ENCODE measurements around the gene PLS1. TPM values are rescaled to one million over a fixed set of nuclear protein-coding genes. Genes with fewer than 3 reads are reported as not detected.

The PLS1 gene
- polyA plus RNA-seq, 1 of the 3 experiments (the other 2 are of a cell fraction) = 2.9 TPM

DNA sequence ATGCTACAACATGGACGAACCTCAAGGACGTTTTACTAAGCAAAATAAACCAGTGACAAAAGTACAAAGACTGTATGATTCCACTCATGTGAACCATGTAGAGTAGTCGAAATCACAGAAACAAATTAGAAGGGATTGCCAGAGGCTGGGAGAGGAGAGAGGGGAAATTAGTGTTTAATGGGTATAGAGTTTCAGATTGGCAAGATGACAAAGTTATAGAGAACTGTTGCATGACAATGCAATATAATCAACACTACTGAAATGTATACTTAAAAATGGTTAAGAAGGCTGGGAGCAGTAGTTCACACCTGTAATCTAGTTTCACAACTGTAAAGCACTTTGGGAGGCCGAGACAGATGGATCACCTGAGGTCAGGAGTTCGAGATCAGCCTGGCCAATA is 36.9 kb downstream of the PLS1 start:
- 60% methylated on average over 5 of the region's 5 CpGs for WGBS (ENCODE audit: low lambda C conversion rate)
- Histone ChIP-seq H3K36me3 (replicated peaks in 1 of 2; ENCODE audit: control insufficient read depth in 1 of 2, insufficient read depth in 2 of 2, low read length in 1 of 2) (no peaks in the 10 kb centered on the region), H3K9ac (no peak overlapping the region), H3K4me3 (ENCODE audit: low read depth in 2 of 2, low read length in 1 of 2) (no peak overlapping the region), H3K27ac (ENCODE audit: low read depth in 2 of 2, low read length in 1 of 2) (no peak overlapping the region), H3K4me1 (ENCODE audit: control insufficient read depth in 1 of 2, insufficient read depth in 2 of 2, low read depth in 1 of 2, low read length in 1 of 2) (no peaks in the 10 kb centered on the region), H4K20me1 (ENCODE audit: insufficient read depth) (no peaks in the 10 kb centered on the region), H2AFZ (ENCODE audit: low read depth) (no peak overlapping the region), H3K4me2 (no peak overlapping the region), H3F3A (replicated peaks; ENCODE audit: insufficient read depth) (no peaks in the 10 kb centered on the region), H3K9me2 (no peaks in the 10 kb centered on the region), H3K9me3 (no peaks in the 10 kb centered on the region), H3K27me3 (ENCODE audit: insufficient read depth) (no peaks in the 10 kb centered on the region), H3K79me2 (ENCODE audit: insufficient read depth) (no peaks in the 10 kb centered on the region)
- POLR2A ChIA-PET = interaction anchor here (0.7 kb wide), 1 partner anchor 10 kb away, joined by 3 read pairs; no protein-coding TSS in a partner anchor
- TF ChIP-seq SIN3A (IDR thresholded peaks at IDR 0.05; ENCODE audit: borderline replicate concordance, low read depth, low read length) (no peak), EP300 (IDR thresholded peaks at IDR 0.05; ENCODE audit: borderline replicate concordance in 1 of 2, low read depth in 1 of 2, low read length in 1 of 2) (no peak), FOXM1 (IDR thresholded peaks at IDR 0.05; ENCODE audit: low read depth) (no peak), RFX5 (IDR thresholded peaks at IDR 0.05; ENCODE audit: low read length) (no peak), SMC3 (IDR thresholded peaks at IDR 0.05; ENCODE audit: low read depth, low read length) (no peak), FOXJ3 (CRISPR knock-in tag; IDR thresholded peaks at IDR 0.05) (no peak), NFIC (IDR thresholded peaks at IDR 0.05; ENCODE audit: borderline replicate concordance) (no peak), MXI1 (IDR thresholded peaks at IDR 0.05; ENCODE audit: low read depth, low read length) (no peak), TCF12 (IDR thresholded peaks at IDR 0.05) (no peak), RAD21 (IDR thresholded peaks at IDR 0.05; ENCODE audit: low read length) (no peak), RXRA (IDR thresholded peaks at IDR 0.05; ENCODE audit: borderline replicate concordance, low read depth) (no peak), CHD2 (IDR thresholded peaks at IDR 0.05; ENCODE audit: low read length, partially characterized antibody) (no peak), POLR2AphosphoS5 (IDR thresholded peaks at IDR 0.05; ENCODE audit: low read depth, low read length) (no peak), MEF2A (IDR thresholded peaks at IDR 0.05; ENCODE audit: borderline replicate concordance, low read depth) (no peak), YY1 (IDR thresholded peaks at IDR 0.05; ENCODE audit: low read depth) (no peak)
- TF ChIP-seq, protein P1, sequence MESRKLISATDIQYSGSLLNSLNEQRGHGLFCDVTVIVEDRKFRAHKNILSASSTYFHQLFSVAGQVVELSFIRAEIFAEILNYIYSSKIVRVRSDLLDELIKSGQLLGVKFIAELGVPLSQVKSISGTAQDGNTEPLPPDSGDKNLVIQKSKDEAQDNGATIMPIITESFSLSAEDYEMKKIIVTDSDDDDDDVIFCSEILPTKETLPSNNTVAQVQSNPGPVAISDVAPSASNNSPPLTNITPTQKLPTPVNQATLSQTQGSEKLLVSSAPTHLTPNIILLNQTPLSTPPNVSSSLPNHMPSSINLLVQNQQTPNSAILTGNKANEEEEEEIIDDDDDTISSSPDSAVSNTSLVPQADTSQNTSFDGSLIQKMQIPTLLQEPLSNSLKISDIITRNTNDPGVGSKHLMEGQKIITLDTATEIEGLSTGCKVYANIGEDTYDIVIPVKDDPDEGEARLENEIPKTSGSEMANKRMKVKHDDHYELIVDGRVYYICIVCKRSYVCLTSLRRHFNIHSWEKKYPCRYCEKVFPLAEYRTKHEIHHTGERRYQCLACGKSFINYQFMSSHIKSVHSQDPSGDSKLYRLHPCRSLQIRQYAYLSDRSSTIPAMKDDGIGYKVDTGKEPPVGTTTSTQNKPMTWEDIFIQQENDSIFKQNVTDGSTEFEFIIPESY (IDR thresholded peaks at IDR 0.05; ENCODE audit: borderline replicate concordance, low read depth) = no peak
- TF ChIP-seq, protein P2, sequence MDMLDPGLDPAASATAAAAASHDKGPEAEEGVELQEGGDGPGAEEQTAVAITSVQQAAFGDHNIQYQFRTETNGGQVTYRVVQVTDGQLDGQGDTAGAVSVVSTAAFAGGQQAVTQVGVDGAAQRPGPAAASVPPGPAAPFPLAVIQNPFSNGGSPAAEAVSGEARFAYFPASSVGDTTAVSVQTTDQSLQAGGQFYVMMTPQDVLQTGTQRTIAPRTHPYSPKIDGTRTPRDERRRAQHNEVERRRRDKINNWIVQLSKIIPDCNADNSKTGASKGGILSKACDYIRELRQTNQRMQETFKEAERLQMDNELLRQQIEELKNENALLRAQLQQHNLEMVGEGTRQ (IDR thresholded peaks at IDR 0.05; ENCODE audit: borderline replicate concordance, low read depth, low read length) = no peak
- TF ChIP-seq, protein P3, sequence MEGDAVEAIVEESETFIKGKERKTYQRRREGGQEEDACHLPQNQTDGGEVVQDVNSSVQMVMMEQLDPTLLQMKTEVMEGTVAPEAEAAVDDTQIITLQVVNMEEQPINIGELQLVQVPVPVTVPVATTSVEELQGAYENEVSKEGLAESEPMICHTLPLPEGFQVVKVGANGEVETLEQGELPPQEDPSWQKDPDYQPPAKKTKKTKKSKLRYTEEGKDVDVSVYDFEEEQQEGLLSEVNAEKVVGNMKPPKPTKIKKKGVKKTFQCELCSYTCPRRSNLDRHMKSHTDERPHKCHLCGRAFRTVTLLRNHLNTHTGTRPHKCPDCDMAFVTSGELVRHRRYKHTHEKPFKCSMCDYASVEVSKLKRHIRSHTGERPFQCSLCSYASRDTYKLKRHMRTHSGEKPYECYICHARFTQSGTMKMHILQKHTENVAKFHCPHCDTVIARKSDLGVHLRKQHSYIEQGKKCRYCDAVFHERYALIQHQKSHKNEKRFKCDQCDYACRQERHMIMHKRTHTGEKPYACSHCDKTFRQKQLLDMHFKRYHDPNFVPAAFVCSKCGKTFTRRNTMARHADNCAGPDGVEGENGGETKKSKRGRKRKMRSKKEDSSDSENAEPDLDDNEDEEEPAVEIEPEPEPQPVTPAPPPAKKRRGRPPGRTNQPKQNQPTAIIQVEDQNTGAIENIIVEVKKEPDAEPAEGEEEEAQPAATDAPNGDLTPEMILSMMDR (IDR thresholded peaks at IDR 0.05) = no peak
- TF ChIP-seq, protein P4, sequence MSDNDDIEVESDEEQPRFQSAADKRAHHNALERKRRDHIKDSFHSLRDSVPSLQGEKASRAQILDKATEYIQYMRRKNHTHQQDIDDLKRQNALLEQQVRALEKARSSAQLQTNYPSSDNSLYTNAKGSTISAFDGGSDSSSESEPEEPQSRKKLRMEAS (IDR thresholded peaks at IDR 0.05; ENCODE audit: low read depth) = no peak
- CTCF ChIA-PET = no interaction called here
- no peak for DNase-seq

Data from SK-N-SH (cell line).